ENCODE data around the gene VAT1. TPM values are rescaled to one million over a fixed set of nuclear protein-coding genes. Genes with fewer than 3 reads are reported as not detected.
"Not testable (repeated sequence)": the region's sequence is repeated elsewhere in the genome, so short reads cannot be mapped to it uniquely, and the experiment has no call there.

VAT1 gene
- total RNA-seq, 1 donor from 2014 or later, result 439 TPM

DNA sequence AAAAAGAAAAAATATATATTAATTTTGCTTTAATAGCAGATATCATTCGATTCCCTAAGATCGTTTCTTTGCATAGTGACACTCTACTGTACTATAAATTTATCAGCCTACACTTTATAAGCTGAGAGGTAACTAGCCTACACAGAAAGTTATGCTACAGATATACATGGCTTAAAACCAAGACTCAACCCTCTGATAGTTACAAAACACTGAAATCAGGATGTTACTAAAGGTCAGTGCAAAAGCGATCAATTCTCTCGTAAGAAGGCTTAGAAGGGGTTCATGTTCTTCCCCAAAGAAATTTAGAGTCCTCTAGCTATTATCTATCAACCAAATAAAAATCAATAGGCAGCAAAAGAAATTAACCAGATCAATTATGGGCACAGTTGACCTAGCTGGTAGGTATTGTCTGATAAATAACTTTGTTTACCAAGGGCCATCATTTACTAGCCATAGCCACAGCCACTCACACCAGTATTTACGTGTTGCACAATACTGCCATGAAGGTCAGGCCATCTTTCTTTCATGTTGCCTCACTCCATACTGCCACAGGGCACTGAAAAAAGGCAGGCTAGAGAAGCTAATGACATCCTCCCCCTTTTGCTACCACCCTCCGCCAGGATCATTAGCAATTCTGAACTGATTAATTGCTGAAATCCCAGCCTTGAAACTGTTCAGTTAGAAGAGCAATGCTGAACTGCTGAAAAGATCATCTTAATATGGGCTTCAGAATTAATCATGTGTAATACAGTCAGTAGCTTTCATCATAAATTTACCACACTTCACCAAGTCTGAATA lies 46.6 kb upstream of the VAT1 start:
- H3K27me3 Mint-ChIP-seq (ENCODE audit: unreplicated experiment), result no peaks in the 10 kb centered on the region
- TF ChIP-seq, protein P1, sequence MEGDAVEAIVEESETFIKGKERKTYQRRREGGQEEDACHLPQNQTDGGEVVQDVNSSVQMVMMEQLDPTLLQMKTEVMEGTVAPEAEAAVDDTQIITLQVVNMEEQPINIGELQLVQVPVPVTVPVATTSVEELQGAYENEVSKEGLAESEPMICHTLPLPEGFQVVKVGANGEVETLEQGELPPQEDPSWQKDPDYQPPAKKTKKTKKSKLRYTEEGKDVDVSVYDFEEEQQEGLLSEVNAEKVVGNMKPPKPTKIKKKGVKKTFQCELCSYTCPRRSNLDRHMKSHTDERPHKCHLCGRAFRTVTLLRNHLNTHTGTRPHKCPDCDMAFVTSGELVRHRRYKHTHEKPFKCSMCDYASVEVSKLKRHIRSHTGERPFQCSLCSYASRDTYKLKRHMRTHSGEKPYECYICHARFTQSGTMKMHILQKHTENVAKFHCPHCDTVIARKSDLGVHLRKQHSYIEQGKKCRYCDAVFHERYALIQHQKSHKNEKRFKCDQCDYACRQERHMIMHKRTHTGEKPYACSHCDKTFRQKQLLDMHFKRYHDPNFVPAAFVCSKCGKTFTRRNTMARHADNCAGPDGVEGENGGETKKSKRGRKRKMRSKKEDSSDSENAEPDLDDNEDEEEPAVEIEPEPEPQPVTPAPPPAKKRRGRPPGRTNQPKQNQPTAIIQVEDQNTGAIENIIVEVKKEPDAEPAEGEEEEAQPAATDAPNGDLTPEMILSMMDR (IDR thresholded peaks at IDR 0.05), result no peak
- H3K36me3 Mint-ChIP-seq (ENCODE audit: unreplicated experiment), result peaks cover 2% of the 10 kb centered on the region
- no peaks in the 10 kb centered on the region for H3K9me3 Mint-ChIP-seq (ENCODE audit: unreplicated experiment)
- H3K4me1 Mint-ChIP-seq (ENCODE audit: unreplicated experiment), result no peaks in the 10 kb centered on the region
- no peak for DNase-seq (ENCODE audit: extremely low spot score, unreplicated experiment)
- H3K4me3 Mint-ChIP-seq (ENCODE audit: unreplicated experiment), result no peak overlapping the region
- H3K27ac Mint-ChIP-seq (ENCODE audit: unreplicated experiment), result no peak overlapping the region

DNA sequence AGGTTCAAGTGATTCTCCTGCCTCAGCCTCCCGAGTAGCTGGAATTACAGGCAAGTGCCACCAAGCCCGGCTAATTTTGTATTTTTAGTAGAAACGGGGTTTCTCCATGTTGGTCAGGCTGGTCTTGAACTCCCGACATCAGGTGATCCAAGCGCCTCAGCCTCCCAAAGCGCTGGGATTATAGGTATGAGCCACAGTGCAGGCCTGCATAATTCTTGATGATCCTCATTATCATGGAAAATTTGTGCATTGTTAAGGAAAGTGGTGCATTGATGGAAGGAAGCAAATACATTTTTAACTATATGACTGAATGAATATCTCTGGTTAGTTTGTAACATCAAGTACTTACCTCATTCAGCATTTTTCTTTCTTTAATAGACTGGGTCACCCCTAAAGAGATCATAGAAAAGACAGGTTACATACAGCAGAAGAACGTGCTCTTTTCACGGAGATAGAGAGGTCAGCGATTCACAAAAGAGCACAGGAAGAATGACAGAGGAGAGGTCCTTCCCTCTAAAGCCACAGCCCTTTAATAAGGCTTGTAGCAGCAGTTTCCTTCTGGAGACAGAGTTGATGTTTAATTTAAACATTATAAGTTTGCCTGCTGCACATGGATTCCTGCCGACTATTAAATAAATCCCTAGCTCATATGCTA lies 40.9 kb upstream of the VAT1 start:
- Mint-ChIP-seq H3K27ac (ENCODE audit: unreplicated experiment) (no peak overlapping the region), H3K9me3 (ENCODE audit: unreplicated experiment) (no peaks in the 10 kb centered on the region), H3K27me3 (ENCODE audit: unreplicated experiment) (no peaks in the 10 kb centered on the region), H3K4me3 (ENCODE audit: unreplicated experiment) (no peak overlapping the region), H3K36me3 (ENCODE audit: unreplicated experiment) (peaks cover 2% of the 10 kb centered on the region), H3K4me1 (ENCODE audit: unreplicated experiment) (no peaks in the 10 kb centered on the region)
- peak; percentile 10 for DNase-seq (ENCODE audit: extremely low spot score, unreplicated experiment)
- TF ChIP-seq, protein P1 (IDR thresholded peaks at IDR 0.05), result no peak

DNA sequence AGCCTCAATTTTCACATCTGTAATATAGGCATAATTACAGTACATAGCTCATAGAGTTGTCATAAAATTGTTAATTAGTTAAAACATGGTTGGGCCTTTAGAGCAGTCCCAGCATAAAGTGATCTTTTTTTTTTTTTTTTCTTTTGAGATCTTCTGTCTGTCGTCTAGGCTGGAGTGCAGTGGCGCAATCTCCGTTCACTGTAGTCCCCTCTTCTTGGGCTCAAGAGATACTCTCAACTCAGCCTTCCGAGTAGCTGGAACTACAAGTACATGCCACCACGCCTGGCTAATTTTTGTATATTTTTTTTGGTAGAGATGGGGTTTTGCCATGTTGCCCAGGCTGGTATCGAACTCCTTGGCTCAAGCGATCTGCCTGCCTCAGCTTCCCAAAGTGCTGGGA lies 33.9 kb upstream of the VAT1 start:
- Mint-ChIP-seq H3K27me3 (ENCODE audit: unreplicated experiment) (no peaks in the 10 kb centered on the region), H3K4me1 (ENCODE audit: unreplicated experiment) (no peaks in the 10 kb centered on the region), H3K27ac (ENCODE audit: unreplicated experiment) (no peak overlapping the region), H3K4me3 (ENCODE audit: unreplicated experiment) (no peak overlapping the region), H3K9me3 (ENCODE audit: unreplicated experiment) (no peaks in the 10 kb centered on the region), H3K36me3 (ENCODE audit: unreplicated experiment) (no peaks in the 10 kb centered on the region)
- TF ChIP-seq, protein P1 (IDR thresholded peaks at IDR 0.05), result no peak
- DNase-seq (ENCODE audit: extremely low spot score, unreplicated experiment), result no peak

DNA sequence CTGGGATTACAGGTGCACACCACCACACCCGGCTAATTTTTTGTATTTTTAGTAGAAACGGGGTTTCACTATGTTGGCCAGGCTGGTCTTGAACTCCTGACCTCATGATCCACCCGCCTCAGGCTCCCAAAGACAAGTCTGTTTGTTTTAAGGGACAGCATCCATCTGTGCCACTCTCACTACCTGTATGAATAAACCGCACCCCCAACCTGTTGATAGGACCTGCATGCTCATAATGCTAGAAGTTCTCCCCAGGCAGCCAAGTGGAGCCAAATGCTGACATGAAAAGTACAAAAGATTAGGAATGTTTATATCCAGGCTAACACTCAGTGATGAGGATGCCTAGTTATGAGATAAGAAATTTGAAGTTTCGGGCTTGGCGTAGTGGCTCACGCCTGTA lies 30.8 kb upstream of the VAT1 start:
- H3K4me1 Mint-ChIP-seq (ENCODE audit: unreplicated experiment); DNase-seq (ENCODE audit: extremely low spot score, unreplicated experiment); H3K27ac Mint-ChIP-seq (ENCODE audit: unreplicated experiment); H3K27me3 Mint-ChIP-seq (ENCODE audit: unreplicated experiment); H3K4me3 Mint-ChIP-seq (ENCODE audit: unreplicated experiment); H3K36me3 Mint-ChIP-seq (ENCODE audit: unreplicated experiment); H3K9me3 Mint-ChIP-seq (ENCODE audit: unreplicated experiment): not testable (repeated sequence)

DNA sequence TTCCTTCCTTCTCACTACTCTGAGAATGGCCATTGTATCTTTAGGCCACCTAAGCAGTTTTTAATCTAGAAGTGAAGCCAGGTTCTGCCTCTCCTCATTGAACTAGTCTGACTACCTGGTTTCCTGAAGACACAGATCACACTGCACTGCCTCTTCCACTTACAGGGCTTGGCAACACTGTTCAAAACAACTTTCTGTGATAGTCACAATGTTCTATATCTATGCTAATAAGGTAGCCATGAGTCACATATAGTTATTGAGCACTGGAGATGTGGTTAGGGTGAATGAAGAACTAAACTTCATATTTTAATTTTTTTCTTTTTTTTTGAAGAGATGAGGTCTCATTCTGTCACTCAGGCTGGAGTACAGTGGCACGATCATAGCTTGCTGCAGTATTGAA lies 29.8 kb upstream of the VAT1 start:
- Mint-ChIP-seq H3K27ac (ENCODE audit: unreplicated experiment) (no peak overlapping the region), H3K36me3 (ENCODE audit: unreplicated experiment) (no peaks in the 10 kb centered on the region), H3K4me1 (ENCODE audit: unreplicated experiment) (no peaks in the 10 kb centered on the region), H3K9me3 (ENCODE audit: unreplicated experiment) (no peaks in the 10 kb centered on the region), H3K27me3 (ENCODE audit: unreplicated experiment) (no peaks in the 10 kb centered on the region), H3K4me3 (ENCODE audit: unreplicated experiment) (no peak overlapping the region)
- TF ChIP-seq, protein P1 (IDR thresholded peaks at IDR 0.05), result no peak
- no peak for DNase-seq (ENCODE audit: extremely low spot score, unreplicated experiment)

Measured in osteocyte (in vitro differentiated cells).